Sigmoid colon (tissue), 7 donors: ENCODE data around the gene TJP1. TPM values are rescaled to one million over a fixed set of nuclear protein-coding genes. Genes with fewer than 3 reads are reported as not detected.
"Not testable (repeated sequence)": the region's sequence is repeated elsewhere in the genome, so short reads cannot be mapped to it uniquely, and the experiment has no call there.

Source experiments
- DNase-seq: peaks from one replicate; pipeline ENCODE4 v3.0.0-alpha.2; 2019
- H3K27ac ChIP-seq, 4 donors: fragments of 200-600 bp; sonication (generic); one replicate each; pipeline ENCODE4 v1.5.1; 2016 to 2019; ENCODE audit warnings: mild to moderate bottlenecking in 1 of 4
- H3K27me3 ChIP-seq, 3 donors: fragments of 200-600 bp; sonication (generic); one replicate each; pipeline ENCODE4 v1.5.1; 2019; ENCODE audit warnings: mild to moderate bottlenecking in 1 of 3
- H3K36me3 ChIP-seq, 4 donors: fragments of 200-600 bp; sonication (generic); one replicate each; pipeline ENCODE4 v1.5.1; 2016 to 2019
- H3K4me1 ChIP-seq, 4 donors: fragments of 200-600 bp; sonication (generic); one replicate each; pipeline ENCODE4 v1.5.1; 2017 to 2019
- H3K4me3 ChIP-seq, 4 donors: fragments of 200-600 bp; sonication (generic); one replicate each; pipeline ENCODE4 v1.5.1; 2017 to 2019; ENCODE audit warnings: mild to moderate bottlenecking in 2 of 4, moderate library complexity in 1 of 4
- H3K9me3 ChIP-seq, 4 donors: fragments of 200-600 bp in 3 of 4; sonication (generic) in 3 of 4; one replicate each; pipeline versions ENCODE4 v1.5.1 to v1.6.1; 2013 to 2019
- EP300 ChIP-seq, 4 donors: sonication (generic); formaldehyde crosslinking; IDR thresholded peaks; one replicate each; pipeline ENCODE4 v1.6.1; 2017; ENCODE audit warnings: antibody characterized with exemption in 4 of 4
- POLR2A ChIP-seq, 2 donors: fragments of 450-650 bp; IDR thresholded peaks; one replicate each; pipeline ENCODE4 v1.6.1; 2016; ENCODE audit warnings: antibody characterized with exemption in 2 of 2, mild to moderate bottlenecking in 2 of 2, moderate library complexity in 2 of 2
- POLR2AphosphoS5 ChIP-seq, 4 donors: sonication (generic); formaldehyde crosslinking; IDR thresholded peaks; one replicate each; pipeline ENCODE4 v1.6.1; 2017; ENCODE audit warnings: antibody characterized with exemption in 4 of 4
- WGBS, 2 donors: extraction: QIAGEN DNeasy Blood & Tissue Kit; methylation state at CpG; one replicate each; pipeline ENCODE4 v1.1.7; 2013; 5-methylcytosine and 5-hydroxymethylcytosine counted together
- intact Hi-C: fragments of 100-400 bp; cut with DNase I; formaldehyde crosslinking; loops from one replicate; pipeline ENCODE4 v1.15.1; 2023
- polyA plus RNA-seq, 3 donors: library from polyadenylated mRNA; stranded (reverse); fragments of 200-250 nt; gene quantifications; one replicate each; pipeline ENCODE4 v1.2.3, GENCODE V29; 2013
- total RNA-seq, 4 donors: library from RNA; depleted of rRNA; stranded (reverse); fragments of >200 nt; gene quantifications; one replicate each; pipeline ENCODE4 v1.1.0, GENCODE V29; 2016
- TF ChIP-seq, protein P1 (sequence below), 4 experiments: fragments of 450-650 bp in 3 of 4; fragments of 200-600 bp in 1 of 4; IDR thresholded peaks; one replicate each; pipeline ENCODE4 v1.5.1; 2016 to 2019; ENCODE audit warnings: antibody characterized with exemption in 4 of 4, mild to moderate bottlenecking in 3 of 4, moderate library complexity in 2 of 4
- donor health status: healthy with polysubstance abuse.
- donor health status: Bipolar disorder and iron deficiency.
- donor health status: healthy.

Gene TJP1
- total and polyA plus RNA-seq, 7 donors: 21.3 to 134 (median 92.0) TPM

DNA sequence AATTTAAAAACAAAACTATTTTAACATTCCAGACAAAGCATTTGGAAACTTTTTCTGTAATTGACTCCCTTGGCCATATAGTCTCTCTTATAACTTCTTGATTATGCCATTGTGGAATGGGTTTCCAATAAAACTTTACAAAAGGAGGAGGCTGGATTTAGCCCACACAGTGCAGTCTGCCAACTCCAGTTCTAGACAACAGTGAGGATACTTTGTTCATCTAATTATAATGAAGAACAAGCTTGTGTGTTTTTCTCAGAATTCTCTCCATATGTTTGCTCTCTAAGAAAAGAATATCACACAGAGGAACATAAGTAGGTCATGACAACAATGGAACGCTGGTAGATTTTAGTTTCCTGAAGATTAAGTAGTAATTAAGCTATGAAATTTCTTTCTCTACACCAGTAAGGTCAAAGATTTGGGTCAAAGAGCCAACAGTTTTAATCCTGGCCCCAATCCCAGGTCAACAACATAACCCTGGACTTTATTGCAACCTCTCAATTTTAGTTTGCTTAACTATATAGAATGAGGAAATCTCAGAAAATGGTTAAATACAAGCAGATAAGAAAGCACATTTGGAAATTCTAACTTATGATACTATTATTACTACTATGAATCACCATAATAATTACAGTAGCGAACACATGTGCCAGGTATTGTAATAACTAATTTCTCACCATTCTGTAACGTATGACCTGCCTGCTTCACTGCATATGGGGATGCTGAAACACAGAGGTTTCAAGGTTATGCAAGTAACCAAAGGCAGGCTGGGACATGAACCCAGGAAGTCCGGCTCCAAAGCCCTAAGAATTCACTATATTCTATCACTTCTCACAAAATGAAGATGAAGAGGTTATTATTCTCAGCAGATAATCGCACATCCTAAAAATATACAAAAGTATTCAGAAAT is 65.7 kb downstream of the TJP1 start:
- Histone ChIP-seq H3K9me3 (peaks cover 0 to 2% (median 0%) of the 10 kb centered on the region in 4 donors), H3K36me3 (peaks cover 0 to 22% (median 4%) of the 10 kb centered on the region in 4 donors), H3K4me1 (peaks cover 0 to 38% (median 12%) of the 10 kb centered on the region in 4 donors), H3K27me3 (no peaks in the 10 kb centered on the region), H3K4me3 (no peak overlapping the region), H3K27ac (peak overlapping the region in 1 of 4 donors; percentile 13)
- no peak for DNase-seq
- WGBS, 2 donors: 16 to 58% methylated on average over 5 of the region's 5 CpGs
- intact Hi-C loops: no loop called here
- TF ChIP-seq EP300 (IDR thresholded peaks at IDR 0.05) (no peak), POLR2AphosphoS5 (IDR thresholded peaks at IDR 0.05) (no peak), POLR2A (IDR thresholded peaks at IDR 0.05) (no peak)
- TF ChIP-seq, protein P1, sequence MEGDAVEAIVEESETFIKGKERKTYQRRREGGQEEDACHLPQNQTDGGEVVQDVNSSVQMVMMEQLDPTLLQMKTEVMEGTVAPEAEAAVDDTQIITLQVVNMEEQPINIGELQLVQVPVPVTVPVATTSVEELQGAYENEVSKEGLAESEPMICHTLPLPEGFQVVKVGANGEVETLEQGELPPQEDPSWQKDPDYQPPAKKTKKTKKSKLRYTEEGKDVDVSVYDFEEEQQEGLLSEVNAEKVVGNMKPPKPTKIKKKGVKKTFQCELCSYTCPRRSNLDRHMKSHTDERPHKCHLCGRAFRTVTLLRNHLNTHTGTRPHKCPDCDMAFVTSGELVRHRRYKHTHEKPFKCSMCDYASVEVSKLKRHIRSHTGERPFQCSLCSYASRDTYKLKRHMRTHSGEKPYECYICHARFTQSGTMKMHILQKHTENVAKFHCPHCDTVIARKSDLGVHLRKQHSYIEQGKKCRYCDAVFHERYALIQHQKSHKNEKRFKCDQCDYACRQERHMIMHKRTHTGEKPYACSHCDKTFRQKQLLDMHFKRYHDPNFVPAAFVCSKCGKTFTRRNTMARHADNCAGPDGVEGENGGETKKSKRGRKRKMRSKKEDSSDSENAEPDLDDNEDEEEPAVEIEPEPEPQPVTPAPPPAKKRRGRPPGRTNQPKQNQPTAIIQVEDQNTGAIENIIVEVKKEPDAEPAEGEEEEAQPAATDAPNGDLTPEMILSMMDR (IDR thresholded peaks at IDR 0.05): no peak

DNA sequence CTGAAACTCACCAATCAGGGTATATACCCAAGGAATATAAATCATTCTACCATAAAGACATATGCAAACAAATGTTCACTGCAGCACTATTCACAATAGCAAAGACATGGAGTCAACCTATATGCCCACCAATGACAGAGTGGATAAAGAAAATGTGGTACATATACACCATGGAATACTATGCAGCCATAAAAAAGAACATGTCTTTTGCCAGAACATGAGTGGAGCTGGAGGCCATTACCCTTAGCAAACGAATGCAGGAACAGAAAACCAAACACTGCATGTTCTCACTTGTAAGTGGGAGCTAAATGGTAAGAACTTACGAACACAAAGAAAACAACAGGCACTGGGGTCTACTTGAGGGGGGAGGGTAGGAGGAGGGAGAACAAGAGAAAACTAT is 68.3 kb downstream of the TJP1 start:
- peaks cover 0 to 39% (median 9%) of the 10 kb centered on the region in 4 donors for H3K4me1 ChIP-seq
- H3K9me3 ChIP-seq, DNase-seq, H3K27ac ChIP-seq, H3K4me3 ChIP-seq, intact Hi-C loops, H3K27me3 ChIP-seq, H3K36me3 ChIP-seq: not testable (repeated sequence)
- WGBS, 2 donors: 90 to 91% methylated on average over 2 of the region's 2 CpGs

DNA sequence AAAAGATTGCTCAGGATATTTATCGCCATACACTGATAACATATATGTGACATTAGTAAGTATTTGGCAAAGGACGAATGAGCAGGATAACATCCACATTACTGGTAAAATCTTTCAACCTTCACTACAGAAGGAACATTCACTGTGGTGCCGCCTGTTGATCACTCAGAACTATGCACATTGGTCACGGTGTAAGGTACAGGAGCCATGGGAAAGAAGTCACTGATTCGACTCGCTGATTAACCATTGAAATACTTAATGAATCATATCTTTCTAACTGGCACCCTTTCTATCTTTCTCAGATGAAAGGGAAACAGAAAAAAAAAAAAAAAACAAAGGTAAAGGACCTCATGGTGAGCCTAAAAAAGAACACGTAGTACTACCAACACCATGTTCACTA is 68.8 kb downstream of the TJP1 start:
- no peak overlapping the region for H3K27ac ChIP-seq
- H3K36me3 ChIP-seq: peaks cover 0 to 5% (median 0%) of the 10 kb centered on the region in 4 donors
- 96 to 97% methylated on average over 7 of the region's 7 CpGs for WGBS, 2 donors
- intact Hi-C loops: no loop called here
- H3K4me1 ChIP-seq: peaks cover 0 to 38% (median 9%) of the 10 kb centered on the region in 4 donors
- no peak for DNase-seq
- H3K4me3 ChIP-seq: no peak overlapping the region
- TF ChIP-seq EP300 (IDR thresholded peaks at IDR 0.05) (no peak), POLR2A (IDR thresholded peaks at IDR 0.05) (no peak), POLR2AphosphoS5 (IDR thresholded peaks at IDR 0.05) (no peak)
- TF ChIP-seq, protein P1 (IDR thresholded peaks at IDR 0.05): no peak
- H3K9me3 ChIP-seq: peaks cover 0 to 2% (median 0%) of the 10 kb centered on the region in 4 donors
- H3K27me3 ChIP-seq: no peaks in the 10 kb centered on the region

DNA sequence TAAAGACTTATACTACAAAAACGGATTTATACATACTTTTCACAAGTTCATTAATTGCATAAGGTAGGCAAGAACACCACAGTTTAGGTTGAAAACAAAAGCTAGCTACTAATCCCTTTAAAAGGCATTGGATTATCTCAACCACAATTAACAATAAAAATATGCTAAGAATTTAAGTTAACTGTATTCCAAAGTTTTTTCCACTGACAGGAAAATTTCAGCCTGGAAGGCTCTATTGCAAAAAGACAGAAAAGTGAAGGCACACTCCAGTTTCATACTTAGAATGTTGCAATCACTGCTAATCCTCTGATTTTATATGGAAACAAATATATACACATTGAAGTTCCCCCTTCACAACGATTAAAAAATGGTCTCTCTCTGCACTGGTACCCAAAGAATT is 71.5 kb downstream of the TJP1 start:
- Histone ChIP-seq H3K4me3 (no peak overlapping the region), H3K27ac (no peak overlapping the region), H3K9me3 (peaks cover 0 to 2% (median 0%) of the 10 kb centered on the region in 4 donors), H3K4me1 (peaks cover 0 to 24% (median 3%) of the 10 kb centered on the region in 4 donors), H3K36me3 (peaks cover 0 to 6% (median 0%) of the 10 kb centered on the region in 4 donors), H3K27me3 (no peaks in the 10 kb centered on the region)
- TF ChIP-seq, protein P1 (IDR thresholded peaks at IDR 0.05): no peak
- TF ChIP-seq EP300 (IDR thresholded peaks at IDR 0.05) (no peak), POLR2A (IDR thresholded peaks at IDR 0.05) (no peak), POLR2AphosphoS5 (IDR thresholded peaks at IDR 0.05) (no peak)
- intact Hi-C loops: no loop called here
- no peak for DNase-seq
- WGBS, 2 donors: 74% methylated on average over 2 of the region's 2 CpGs

DNA sequence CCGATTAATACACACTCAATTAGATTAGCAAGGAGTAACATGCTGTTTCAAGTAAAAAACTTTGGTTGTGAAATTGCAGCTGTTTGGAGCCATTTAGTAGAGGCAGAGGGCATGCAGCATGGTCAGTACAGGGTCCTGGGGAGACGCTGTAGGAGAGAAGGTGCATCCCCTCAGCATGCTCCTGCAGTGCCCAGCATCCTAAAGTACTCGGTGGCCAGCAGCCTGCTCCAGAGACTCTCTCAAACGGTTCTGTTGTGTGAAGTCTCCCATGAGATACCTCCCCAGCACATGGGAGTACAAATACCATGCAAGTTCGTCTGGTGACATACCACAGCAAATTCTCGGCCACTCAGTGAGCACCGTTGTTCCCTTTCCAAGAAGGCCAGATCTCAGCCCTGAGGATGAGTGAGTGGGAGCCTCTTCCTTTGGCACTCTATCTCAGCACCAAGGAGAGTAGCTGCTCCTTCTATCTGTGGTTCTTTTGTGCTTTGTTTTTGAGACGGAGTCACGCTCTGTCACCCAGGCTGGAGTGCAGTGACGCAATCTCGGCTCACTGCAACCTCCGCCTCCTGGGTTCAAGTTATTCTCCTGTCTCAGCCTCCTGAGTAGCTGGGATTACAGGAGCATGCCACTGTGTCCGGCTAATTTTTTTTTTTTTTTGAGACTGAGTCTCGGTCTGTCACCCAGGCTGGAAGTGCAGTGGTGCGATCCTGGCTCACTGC is 72.7 kb downstream of the TJP1 start:
- intact Hi-C loops: loop anchor here (5.0 to 10.0 kb wide), 2 partner anchors 178 to 325 kb away; no protein-coding TSS in a partner anchor
- DNase-seq: no peak
- no peak overlapping the region for H3K27ac ChIP-seq
- WGBS, 2 donors: 89 to 92% methylated on average over 15 of the region's 15 CpGs
- peaks cover 0 to 24% (median 3%) of the 10 kb centered on the region in 4 donors for H3K4me1 ChIP-seq
- no peak for TF ChIP-seq POLR2A (IDR thresholded peaks at IDR 0.05)
- TF ChIP-seq, protein P1 (IDR thresholded peaks at IDR 0.05): no peak
- TF ChIP-seq POLR2AphosphoS5 (IDR thresholded peaks at IDR 0.05): no peak
- no peak for TF ChIP-seq EP300 (IDR thresholded peaks at IDR 0.05)
- H3K4me3 ChIP-seq: no peak overlapping the region
- no peaks in the 10 kb centered on the region for H3K27me3 ChIP-seq
- peaks cover 0 to 9% (median 0%) of the 10 kb centered on the region in 4 donors for H3K36me3 ChIP-seq
- peaks cover 0 to 2% (median 0%) of the 10 kb centered on the region in 4 donors for H3K9me3 ChIP-seq
